CD4-positive, alpha-beta T cell treated with Interleukin-21 for 1 hour (primary cell): Measurements from ENCODE around the gene NEK7.

Experiments
- DNase-seq: peaks from one replicate; pipeline ENCODE4 v3.0.0-alpha.2; 2020

The NEK7 gene

DNA sequence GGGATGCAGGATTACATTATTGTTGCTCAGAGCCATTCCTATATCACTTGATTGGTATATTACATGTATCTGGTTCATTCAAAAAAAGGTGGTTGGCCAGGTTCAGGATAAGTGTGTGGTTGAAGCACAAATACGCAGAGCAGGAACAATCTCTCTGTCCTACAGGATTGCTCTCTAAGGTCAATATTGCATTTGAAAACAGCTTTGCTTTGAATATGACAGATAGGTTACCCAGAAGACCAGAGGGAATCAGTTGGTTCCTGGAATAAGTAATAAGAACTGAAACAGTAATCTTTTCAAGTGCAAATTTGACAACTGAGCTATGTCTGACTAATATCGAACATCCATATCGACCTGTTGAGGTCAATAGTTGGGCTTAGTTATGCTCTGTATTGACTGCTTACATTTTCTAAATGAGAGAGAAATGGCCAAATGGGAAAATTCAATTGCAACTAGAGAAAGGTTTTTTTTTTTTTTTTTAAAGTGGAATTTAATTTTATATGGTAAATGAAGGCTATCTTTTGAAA lies 206.9 kb downstream of the NEK7 start:
- DNase-seq, result no peak

DNA sequence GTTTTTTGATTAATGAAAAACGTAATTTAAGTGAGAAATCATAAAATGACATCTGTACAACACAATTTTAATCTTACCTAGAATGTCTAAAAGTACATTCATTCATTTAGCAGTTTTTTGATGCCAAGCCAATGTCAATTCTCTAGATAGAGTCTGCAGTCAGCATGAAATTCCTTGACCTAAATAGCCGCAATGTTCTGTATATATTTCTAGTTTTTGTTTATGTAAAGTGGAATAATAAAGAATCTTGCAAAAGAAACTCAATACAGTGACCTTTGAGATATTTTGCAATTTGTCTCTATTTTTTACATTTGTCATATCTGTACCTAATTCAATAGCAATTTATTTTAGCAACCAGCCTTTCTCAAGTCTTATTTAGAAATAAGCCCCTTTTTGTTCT lies 207.7 kb downstream of the NEK7 start:
- DNase-seq, result no peak

DNA sequence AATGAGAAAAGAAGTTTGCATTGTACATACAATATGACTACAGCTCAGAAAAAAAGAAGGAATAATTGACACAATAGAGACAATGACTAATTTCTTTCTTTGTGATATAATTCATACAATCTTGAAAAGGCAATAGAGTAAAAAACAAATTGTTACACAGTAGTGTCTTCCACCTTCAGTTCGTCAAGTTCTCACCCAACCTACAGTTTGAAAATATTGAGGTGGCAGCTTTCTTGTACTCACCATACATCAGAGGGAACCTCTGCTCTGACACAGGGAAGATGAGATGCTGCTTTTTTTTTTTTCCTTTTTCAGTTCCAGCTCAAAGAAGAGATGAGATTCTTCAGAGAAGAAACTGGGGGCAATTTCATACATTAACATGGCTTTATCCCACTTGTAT lies 210.5 kb downstream of the NEK7 start:
- DNase-seq, result no peak

DNA sequence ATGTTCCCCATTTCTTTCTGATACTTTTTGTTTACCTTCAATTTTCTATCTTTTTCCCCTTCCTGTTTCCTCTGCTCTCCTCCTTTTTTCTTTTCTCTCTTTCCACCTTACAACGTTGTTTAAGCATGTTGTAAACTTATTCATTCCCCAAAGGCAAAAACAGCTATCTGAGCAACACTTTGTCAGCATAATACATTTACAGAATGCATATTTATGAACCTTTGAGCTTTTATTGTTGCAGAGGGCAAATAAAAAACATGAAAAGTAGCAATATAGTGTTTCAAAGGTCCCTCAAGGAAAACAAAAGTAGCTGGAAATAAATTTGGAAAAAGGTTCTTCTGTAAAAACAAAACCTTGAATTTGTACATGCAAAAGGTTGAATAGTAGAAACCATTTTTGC lies 214.2 kb downstream of the NEK7 start:
- DNase-seq, result no peak
